GM19351 (cell line): Measurements from ENCODE around the gene GGT6.
A peak's percentile ranks its signal among the peaks of the same experiment; 100 is the strongest.

ENCODE experiments used
- ATAC-seq: cut with Tn5 transposase; IDR thresholded peaks from one replicate; pipeline ENCODE4 v1.9.1; 2021; ENCODE audit warnings: mild to moderate bottlenecking, moderate library complexity; ENCODE audit not compliant: unreplicated experiment

Gene GGT6

DNA sequence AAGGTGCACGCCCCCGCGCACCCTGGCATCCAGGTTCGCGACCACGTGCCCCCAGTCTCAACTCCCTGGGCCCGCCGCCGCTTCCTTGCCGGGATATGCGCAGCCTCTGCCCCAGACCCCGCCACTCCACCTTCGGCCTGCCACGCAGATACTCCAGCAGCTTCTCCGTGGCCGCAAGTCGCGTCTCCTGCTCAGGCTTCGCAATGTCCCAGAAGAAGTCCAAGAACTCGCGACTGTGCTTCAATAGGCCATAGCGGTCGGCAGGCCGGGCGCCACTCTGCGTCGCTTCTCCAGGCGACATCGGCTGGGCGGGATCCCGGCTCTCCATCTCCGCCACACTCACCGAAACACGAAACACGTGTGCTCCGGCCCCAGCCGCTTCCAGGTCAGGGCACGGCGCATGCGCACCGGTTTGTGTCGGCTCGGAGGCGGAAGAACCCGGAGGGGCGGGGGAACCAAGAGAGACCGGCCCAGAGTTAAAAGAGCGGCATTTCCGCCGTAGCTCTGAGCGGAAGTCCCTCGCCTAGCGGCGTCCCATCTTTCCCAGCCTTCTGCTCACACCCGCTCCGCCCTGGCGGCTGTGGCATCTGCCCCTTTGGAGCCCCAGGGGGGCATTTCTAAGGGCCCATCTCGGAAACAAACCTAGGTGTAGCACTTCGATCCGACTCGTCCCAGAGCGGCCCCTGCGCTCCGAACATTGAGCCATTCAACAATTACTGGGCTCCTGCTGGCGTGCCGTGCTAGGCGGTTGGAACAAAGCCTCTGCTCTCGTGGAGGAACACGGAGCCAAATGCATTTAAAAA lies 5.2 kb downstream of the GGT6 start, which contains the start of gene MYBBP1A:
TSS of gene MYBBP1A (minus strand) at position 388 of the 803 bp plus-strand sequence. CDS start at position 328, 60 bp downstream.
- peak; percentile 85 for ATAC-seq

DNA sequence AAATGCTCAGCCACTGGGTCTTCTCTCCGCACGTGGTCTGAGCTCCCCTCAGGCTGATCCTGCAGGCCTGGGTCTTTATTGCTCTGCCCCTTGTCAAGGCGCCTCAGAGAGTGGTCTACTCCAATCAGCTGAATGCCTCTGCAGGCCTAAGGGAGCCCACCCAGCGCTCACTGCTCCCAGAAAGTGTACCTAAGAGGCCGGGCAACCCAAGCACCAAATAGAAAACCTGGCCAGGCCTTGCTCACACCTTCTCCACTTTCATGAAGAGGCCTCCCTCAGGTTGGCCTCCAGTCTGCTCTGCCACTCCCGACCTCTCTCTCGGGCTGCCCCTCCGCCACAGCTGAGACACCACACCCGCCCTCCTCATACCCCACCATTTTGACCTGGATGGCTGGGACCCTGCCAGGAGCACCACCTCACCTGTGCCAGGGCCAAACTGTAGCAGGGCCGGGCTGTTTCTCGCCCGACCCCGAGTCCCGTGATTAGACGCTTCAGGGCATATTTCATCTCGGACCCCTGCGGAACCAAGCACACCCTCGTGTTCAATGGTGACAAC lies 5.9 kb downstream of the GGT6 start:
- ATAC-seq = no peak

DNA sequence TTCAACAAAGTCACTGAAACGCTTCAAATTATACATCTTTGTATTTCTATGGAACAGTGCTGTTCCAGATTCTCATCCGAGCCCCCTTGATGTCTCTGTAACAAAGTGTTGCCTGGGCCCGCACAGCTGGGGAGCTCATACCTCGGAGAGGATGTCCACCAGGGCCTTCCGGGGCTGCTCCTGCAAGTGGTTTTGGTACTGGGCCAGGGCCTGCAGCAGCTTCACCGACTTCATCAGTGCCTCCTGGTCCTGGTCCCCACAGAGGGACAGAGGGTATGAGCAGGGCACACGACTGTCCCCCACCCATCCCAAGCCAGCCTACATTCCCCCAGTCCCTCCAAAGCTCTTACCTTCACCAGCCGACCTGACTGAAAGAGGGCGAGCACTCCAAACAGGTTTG lies 6.7 kb downstream of the GGT6 start:
- no peak for ATAC-seq

DNA sequence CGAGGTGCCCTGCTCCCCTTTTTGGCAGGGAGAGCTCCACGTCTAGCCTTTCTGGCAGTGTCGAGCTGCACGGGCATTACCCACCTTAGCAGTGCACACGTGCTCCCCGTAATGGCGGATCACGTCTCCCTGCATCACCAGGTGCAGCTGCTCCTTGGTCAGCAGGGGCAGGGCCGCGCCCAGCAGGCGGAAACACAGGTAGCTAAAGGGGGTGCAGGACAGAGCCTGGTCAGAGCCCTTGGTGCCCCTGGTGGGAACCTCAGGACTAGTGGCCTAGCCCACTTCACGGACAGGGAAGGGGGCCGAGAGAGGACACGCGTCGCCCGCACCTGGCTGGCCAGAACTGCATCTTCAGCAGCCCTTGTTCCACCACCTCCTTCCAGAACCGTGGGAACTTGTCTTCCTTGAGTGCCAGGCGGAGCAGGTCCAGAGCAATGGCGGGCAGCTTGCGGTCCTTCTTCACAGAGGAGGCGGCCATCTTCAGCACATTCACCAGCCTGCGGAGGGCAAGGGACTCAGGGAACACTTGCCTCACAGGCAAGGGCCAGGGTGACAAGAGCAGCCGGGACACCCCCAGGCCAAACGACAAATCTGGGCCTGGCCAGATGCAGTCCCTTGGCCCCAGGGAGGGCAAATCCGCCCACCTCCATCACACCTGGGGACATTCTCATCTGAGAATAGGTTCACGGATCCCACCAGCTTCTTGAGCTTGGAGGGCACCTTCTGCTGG lies 8.4 kb downstream of the GGT6 start:
- ATAC-seq = no peak

DNA sequence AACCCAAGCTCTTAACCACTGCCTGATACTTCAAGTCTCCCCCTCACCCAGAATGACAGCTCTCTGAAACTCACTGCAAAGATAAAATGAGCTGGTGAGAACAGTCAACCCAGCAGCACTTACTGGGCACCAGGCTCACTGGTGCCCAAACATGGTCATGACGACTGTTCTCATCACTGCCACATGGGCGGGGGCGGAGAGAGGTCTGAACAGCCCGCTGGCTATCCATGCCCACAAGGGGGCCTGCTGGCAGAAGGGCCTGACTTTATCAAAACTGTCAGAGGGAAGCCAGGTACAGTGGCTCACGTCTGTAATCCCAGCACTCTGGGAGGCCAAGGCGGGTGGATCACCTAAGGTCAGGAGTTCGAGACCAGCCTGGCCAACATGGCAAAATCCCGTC lies 9.2 kb downstream of the GGT6 start:
- ATAC-seq = no peak

DNA sequence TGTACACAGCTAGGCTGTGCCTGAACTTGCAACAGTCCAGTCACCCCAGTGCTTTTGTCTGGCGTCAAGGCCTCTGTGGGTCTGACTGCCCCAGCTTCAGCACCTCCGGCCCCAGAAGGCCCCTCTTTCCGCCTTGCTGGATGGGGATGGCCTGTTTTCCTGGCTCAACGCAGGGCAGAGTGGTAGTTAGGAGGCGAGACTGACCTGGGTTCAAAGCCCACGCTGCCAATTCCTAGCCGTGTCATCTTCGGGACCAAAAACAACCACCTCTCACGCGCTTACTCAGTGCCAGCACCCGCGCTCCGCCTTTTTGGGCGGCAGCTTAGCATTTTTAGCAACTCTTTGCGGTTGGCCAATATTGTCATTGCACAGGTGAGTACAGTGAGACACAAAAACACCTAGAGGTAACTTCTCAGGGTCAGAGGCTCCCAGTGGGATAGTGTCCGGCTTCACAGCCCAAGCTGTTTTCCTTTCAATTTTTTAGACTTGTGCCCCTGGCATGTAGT lies 9.8 kb downstream of the GGT6 start:
- no peak for ATAC-seq

DNA sequence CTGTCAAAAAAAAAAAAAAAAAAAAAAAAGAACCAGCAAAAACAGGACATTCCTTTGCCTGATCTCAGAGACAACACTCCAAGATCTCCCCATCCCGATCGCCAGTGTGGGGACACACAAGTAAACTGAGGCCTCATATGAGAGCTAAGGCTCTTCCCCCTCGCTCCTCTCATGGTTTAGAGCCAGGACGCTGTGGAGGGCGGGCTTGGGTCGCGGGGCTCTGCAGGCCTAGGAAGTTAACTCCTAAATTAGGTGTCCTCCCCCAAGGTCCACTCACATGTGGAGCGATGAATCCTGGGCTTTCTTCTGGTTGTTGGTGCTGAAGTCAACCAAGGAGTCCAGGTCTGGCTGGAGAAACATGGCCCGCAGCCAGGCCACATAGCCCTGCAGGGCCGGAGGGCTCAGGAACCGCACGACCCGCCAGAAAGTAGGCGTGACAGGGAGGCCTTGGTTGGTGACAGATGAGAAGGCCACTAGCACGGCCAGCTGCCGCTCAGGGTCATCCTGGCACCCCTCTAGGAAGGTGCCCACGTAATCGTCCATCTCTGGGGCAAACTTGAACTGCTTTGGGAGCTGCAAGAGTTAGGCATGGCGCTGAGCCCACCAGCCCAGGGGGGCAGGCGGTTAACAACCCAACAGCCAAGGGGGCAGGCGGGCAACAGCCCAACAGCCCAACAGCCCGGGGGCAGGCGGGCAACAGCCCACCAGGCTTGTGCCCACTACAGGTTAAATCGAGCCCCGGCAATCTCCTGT lies 10.4 kb downstream of the GGT6 start:
- no peak for ATAC-seq

DNA sequence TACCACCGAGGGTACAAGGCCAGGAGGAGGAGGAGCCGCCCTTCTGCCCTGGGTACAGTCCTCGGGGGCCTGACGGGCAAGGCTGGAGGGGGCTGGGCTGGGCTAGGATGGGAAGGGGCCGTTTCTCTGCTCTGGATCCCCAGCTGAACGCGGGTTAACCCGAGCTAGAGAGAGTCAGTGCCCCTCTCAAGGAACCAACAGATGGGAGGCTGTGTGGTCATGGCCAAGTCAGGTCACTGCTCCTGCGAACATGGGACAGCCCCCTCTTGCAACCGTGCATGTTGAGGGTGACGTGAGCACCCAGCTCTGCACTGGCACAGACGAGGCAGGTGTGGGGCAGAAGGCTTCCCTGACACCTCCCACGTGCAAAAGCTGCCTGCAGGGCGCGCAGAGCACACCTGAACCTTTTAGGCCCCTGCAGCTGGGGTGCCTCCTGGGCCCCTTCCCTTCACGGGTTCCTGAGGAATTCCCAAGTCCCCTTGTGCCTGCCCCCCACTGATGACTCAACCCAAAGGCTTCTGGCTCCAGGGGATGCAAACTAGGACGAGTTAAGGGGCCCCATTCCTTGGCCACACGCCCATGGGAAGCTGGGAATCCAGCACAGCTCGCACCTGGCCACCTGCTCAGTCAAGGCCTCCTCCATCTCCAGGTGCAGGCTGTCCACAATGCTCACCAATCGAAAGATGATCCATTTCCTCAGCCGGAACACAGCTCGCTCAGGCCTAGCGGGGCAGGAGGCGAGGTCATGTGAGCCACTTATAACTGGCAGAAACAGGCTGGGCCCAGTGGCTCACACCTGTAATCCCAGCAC lies 11.5 kb downstream of the GGT6 start:
- no peak for ATAC-seq

DNA sequence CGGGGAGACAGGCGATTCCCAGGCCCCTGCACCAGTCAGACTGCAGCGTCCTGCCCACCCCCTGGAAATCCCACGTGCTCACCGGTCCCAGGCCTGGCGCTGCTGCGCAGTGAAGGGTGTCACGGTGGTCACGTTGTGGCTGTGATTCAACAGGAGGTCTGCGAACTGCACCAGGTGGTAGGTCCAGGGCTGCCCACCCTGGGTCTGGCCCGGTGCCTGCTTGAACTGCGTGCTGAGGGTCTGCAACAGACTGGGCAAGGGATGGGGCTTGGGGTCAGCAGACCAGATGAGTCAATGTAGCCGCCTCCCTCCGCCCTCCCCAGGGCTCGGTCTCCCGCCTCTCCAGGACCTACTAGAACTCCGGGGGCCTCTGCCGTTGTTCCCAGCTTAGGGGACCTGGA lies 12.3 kb downstream of the GGT6 start:
- no peak for ATAC-seq

DNA sequence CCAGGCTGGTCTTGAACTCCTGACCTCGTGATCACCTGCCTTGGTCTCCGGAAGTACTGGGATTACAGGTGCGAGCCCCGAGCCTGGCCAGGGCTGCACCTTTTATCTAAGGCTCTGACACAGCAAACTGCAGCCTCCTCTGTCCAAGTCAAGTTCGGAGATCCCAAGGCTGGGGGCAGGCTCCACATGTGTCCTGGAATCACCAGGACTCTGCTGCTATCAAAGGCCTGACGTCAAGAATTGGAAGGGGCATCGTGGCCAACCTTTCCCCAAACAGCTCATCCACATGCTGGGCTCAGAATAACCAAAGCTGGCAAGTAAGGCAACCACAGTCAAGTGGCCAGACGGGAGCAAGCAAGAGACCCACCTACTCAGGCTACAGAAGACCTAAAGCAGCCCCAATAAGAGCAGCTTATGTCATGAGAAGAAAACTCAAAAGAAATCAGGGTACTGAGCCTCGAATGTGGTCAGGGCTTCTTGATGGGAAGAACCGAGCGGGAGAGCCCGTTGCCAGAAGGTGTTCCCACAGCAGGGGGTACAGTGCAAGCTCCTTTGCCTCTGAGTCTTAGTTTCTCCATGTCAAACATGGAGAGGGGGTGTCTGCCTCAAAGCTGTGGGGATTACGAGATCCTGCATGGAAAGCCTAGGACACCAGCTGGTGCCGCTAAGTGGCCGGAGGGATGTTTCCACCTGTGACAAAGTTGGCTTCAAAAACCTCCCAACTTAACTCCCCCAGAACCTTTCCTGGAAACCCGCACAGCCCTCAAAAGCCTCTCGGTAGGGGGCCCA lies 13.1 kb downstream of the GGT6 start:
- no peak for ATAC-seq

DNA sequence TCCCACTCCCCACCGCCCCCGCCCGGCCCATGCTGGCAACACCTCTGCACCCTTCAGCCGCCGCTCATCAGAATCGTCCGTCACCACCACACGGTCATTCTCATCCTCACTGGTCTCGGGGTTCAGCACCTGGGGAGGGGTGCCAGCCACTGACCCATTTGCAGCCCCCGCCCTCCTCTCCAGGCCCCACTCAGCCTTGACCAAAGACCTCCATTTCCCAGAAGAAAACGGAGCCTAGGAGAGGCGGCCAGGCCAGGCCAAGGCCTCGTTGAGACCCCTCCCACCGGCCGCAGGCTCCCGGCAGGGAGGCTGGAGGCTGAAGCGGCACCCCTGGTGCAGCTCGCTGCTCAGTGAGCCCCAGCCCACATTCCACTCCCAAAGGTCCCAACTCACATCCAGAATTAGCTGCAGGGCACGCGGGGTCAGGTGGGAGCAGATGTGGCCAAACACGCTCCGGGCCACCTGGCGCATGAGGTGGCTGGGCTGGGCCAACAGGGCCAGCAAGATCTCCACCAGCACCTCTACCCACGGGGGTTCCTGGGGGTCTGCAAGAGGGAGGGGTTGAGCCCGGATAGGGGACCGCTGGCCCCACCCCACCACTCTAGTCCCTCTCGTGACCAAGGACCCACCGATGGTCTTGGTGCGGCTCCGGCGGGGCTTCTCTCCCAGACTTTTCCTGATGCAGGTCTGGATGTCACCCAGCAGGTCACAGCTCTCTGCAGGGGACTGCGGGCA lies 15.0 kb downstream of the GGT6 start:
- ATAC-seq = no peak

DNA sequence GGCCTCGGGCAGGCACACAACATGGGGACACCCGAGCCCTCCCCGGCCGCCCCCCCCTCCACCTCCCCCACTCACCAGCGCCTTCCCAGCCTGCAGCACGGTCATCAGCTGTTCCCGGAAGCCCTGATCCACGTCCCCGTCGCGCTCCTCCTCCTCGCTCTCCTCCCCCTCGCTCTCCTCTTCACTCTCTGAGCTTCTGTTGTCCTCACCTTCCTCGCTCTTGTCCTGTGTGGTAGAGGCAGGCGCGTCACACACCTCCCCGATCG lies 15.5 kb downstream of the GGT6 start:
- no peak for ATAC-seq

DNA sequence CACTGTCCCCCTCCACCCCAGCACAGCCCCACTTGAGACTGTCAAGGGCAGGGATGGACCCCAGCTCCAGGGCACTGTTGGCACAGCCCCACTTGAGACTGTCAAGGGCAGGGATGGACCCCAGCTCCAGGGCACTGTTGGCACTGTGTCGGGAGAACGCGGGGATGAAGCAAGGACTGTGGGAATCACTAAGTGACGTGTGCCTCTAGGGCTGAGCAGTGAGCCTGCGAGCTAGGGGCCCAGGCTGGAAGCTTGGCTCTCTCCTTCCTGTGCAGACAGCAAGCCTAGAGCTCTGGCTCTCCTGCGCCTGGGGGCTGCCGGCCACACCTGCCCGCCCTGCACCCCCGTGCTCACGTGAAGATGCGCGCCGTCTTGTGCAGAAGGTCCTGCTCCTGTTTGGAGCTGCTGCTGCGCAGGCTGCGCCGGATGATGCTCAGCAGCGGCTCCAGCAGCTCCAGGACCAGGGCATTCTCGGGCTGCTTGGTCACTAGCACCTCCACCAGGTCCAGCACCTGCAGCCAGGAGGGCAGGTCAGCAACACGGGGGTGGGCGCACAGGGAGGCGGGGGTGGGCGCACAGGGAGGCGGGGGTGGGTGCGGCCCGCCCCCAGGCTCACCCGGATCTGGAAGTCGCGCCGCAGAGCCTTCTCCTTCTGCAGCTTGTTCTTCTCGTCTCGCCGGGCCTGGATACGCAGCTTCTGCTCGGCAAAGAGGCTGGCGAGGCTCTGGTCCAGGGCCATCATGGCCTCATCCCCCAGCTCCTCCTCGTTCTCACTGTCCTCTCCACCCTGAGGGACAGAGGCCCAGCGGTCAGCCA lies 16.0 kb downstream of the GGT6 start:
- no peak for ATAC-seq

DNA sequence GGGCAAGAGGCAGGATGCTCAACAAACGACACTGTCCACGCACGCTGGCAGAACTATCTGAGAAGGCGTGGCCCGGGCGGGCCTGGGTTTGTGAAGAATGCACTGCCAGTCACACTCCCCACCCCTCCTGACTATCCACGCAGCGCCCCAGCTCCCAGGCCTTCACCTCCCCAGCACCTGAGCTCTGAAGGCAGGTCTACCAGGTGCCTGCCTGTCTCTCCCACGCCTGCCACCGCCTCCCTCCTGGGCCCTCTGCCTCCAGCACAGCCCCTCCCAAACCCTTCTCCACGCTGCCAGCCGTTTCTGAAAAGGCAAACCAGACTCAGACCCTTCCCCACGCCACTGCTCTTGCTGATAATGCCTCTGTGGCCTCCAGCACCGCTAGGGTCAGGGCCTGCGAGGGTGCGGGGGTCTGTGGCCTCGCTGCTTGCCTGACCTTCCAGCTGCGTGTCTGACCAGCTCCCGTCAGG lies 16.8 kb downstream of the GGT6 start:
- ATAC-seq = no peak

DNA sequence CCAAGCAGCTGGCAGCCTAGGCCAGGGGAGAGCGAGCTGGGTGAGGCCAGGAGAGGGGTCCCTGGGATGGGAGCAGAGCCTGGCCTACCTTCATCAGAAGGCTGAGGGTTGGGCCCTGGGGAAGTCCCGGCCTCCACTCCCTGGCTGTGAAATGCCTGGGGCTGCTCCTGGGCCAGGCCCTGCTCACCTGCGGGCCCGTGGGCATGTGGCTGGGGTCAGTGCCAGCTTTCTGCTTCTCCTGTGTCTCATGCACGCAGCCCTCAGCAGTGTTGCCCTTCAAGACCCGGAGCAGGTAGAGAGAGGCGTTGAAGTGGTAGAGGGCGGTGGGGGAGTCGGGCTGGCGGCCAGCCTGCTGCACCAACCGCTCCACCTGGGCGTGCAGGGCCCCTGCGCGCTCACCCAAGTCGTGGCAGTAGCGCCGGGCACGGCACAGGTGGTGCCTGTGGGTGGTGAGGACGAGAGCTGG lies 17.6 kb downstream of the GGT6 start:
- ATAC-seq = no peak

DNA sequence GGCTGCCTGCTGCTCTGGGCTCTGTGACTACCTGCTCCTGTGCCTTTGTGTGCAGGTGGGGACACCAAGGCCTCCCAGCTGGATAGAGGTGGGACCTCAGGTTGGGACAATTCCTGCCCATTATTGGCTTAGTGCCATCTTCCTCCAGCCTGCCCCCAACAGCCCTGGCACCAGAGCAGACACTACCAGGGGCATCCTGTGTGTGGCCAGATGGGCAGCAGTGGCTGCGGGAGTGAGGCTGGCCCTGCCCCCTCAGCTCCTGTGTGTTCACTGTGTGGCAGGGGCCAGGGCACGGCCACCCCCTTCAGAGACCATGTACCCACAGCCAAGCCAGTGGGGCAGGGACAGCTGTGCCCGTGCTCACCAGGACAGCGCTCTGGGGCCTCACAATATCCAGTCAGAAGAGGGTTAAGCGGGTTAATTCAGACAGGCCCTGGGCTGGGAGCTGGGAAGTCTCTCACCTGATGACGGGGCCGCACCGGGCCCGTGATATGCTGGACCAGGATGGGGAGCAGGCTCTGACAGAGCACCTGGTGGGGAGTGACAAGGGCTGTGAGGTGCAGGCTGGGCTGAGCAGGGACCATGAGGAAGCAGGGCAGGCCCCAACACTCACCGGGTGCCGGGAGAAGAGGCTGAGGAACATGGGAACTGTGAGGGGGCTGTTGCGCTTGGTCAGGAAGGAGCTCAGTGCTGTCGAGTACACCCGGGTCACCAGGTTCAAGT lies 18.2 kb downstream of the GGT6 start:
- no peak for ATAC-seq

DNA sequence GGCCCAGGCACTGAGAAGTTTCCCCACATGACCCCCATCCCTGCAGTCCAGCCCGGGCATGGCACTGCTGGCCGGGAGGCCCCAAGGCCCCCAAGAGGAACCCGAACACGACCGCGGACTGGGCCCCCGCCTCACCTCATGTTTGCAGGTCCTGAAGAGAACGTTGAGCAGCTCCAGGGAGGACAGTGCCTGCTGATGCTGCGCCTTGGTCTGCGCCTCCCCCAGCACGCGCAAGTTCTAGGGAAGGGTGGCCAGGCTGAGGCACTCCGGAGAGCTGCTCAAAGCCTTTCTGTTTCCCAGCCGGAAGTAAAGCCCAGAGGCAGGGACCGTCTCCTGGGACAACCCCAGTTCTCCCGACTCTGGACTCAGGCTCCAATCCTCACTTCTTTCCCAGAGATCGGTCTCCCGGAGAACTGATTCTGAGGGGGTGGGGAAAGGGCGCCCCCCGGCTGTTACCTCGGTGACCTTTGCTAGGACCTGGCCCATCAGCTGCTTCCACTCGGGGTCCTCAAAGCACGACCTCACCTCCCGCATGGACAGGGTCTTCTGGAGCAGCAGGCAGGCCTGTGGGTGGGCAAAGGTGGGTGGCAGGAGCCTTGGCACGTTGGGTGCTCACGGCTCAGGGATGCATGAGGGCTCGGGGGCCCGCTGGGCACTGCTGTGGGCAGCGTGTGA lies 18.9 kb downstream of the GGT6 start:
- ATAC-seq = no peak
